ENCODE measurements around the gene ORAI3.

GRCh38 chr16:30963925-30964511, 15.2 kb downstream of the ORAI3 start:
- TF ChIP-seq PKNOX1 (IDR thresholded peaks at IDR 0.05): no peak
- no peak for TF ChIP-seq L3MBTL2 (conservative IDR thresholded peaks at IDR 0.05)
- no peak for TF ChIP-seq LEF1 (IDR thresholded peaks at IDR 0.05; ENCODE audit: borderline replicate concordance)
- TF ChIP-seq SP1 (IDR thresholded peaks at IDR 0.05): no peak
- TF ChIP-seq HDGF (IDR thresholded peaks at IDR 0.05; ENCODE audit: borderline replicate concordance): no peak
- TF ChIP-seq ZNF384 (IDR thresholded peaks at IDR 0.05): no peak
- no peak for TF ChIP-seq NFRKB (IDR thresholded peaks at IDR 0.05)
- no peak for TF ChIP-seq ARNT (IDR thresholded peaks at IDR 0.05)

Measured in HEK293T (cell line).